ENCODE data around the gene RAB18. TPM values are rescaled to one million over a fixed set of nuclear protein-coding genes. Genes with fewer than 3 reads are reported as not detected.
"Not testable (repeated sequence)": the region's sequence is repeated elsewhere in the genome, so short reads cannot be mapped to it uniquely, and the experiment has no call there.

The RAB18 gene
- total RNA-seq, 2 donors from 2014 or later = 35.5 to 51.2 TPM

- Histone ChIP-seq H3K4me3 (no peak overlapping the region), H3K27me3 (replicated peaks; ENCODE audit: insufficient read depth) (no peaks in the 10 kb centered on the region), H3K4me1 (ENCODE audit: control insufficient read depth in 1 of 2, low read depth in 2 of 2) (no peaks in the 10 kb centered on the region), H3K27ac (no peak overlapping the region), H3K9me3 (no peaks in the 10 kb centered on the region), H3K36me3 (no peaks in the 10 kb centered on the region)
- TF ChIP-seq CTCF (IDR thresholded peaks at IDR 0.05) = no peak
- DNase-seq (ENCODE audit: low spot score) (no peak), ATAC-seq (ENCODE audit: insufficient number of reproducible peaks, low FRiP score, low read depth) (no peak)
Observed at GRCh38 chr10:27561334-27561733, 57.2 kb downstream of the RAB18 start.

- Histone ChIP-seq H3K27ac (no peak overlapping the region), H3K4me3 (no peak overlapping the region), H3K9me3 (no peaks in the 10 kb centered on the region), H3K36me3 (no peaks in the 10 kb centered on the region), H3K27me3 (replicated peaks; ENCODE audit: insufficient read depth) (no peaks in the 10 kb centered on the region), H3K4me1 (ENCODE audit: control insufficient read depth in 1 of 2, low read depth in 2 of 2) (no peaks in the 10 kb centered on the region)
- ATAC-seq (ENCODE audit: insufficient number of reproducible peaks, low FRiP score, low read depth) (no peak), DNase-seq (ENCODE audit: low spot score) (no peak)
- TF ChIP-seq CTCF (IDR thresholded peaks at IDR 0.05) = no peak
Observed at GRCh38 chr10:27564398-27564797, 60.3 kb downstream of the RAB18 start.

GRCh38 chr10:27564880-27565279, 60.8 kb downstream of the RAB18 start:
- Histone ChIP-seq H3K9me3 (no peaks in the 10 kb centered on the region), H3K4me3 (no peak overlapping the region), H3K27ac (no peak overlapping the region), H3K27me3 (replicated peaks; ENCODE audit: insufficient read depth) (no peaks in the 10 kb centered on the region), H3K36me3 (no peaks in the 10 kb centered on the region), H3K4me1 (ENCODE audit: control insufficient read depth in 1 of 2, low read depth in 2 of 2) (no peaks in the 10 kb centered on the region)
- ATAC-seq (ENCODE audit: insufficient number of reproducible peaks, low FRiP score, low read depth) (no peak), DNase-seq (ENCODE audit: low spot score) (no peak)
- no peak for TF ChIP-seq CTCF (IDR thresholded peaks at IDR 0.05)

GRCh38 chr10:27568196-27569175, 64.4 kb downstream of the RAB18 start:
- Histone ChIP-seq H3K27me3 (replicated peaks; ENCODE audit: insufficient read depth) (no peaks in the 10 kb centered on the region), H3K9me3 (no peaks in the 10 kb centered on the region), H3K36me3 (no peaks in the 10 kb centered on the region), H3K27ac (no peak overlapping the region), H3K4me3 (no peak overlapping the region), H3K4me1 (ENCODE audit: control insufficient read depth in 1 of 2, low read depth in 2 of 2) (no peaks in the 10 kb centered on the region)
- DNase-seq (ENCODE audit: low spot score) (no peak), ATAC-seq (ENCODE audit: insufficient number of reproducible peaks, low FRiP score, low read depth) (no peak)
- TF ChIP-seq CTCF (IDR thresholded peaks at IDR 0.05) = no peak

- Histone ChIP-seq H3K4me3 (no peak overlapping the region), H3K9me3 (no peaks in the 10 kb centered on the region), H3K4me1 (ENCODE audit: control insufficient read depth in 1 of 2, low read depth in 2 of 2) (no peaks in the 10 kb centered on the region), H3K36me3 (no peaks in the 10 kb centered on the region), H3K27ac (no peak overlapping the region), H3K27me3 (replicated peaks; ENCODE audit: insufficient read depth) (no peaks in the 10 kb centered on the region)
- no peak for ATAC-seq (ENCODE audit: insufficient number of reproducible peaks, low FRiP score, low read depth)
- no peak for DNase-seq (ENCODE audit: low spot score)
- no peak for TF ChIP-seq CTCF (IDR thresholded peaks at IDR 0.05)
Observed at GRCh38 chr10:27569946-27570345, 65.8 kb downstream of the RAB18 start.

- H3K27ac ChIP-seq; ATAC-seq (ENCODE audit: insufficient number of reproducible peaks, low FRiP score, low read depth): not testable (repeated sequence)
Observed at GRCh38 chr10:27577038-27577437, 72.9 kb downstream of the RAB18 start.

More at GRCh38 chr10:27577038-27577437, 72.9 kb downstream of the RAB18 start:
- H3K4me3 ChIP-seq; DNase-seq (ENCODE audit: low spot score); H3K27me3 ChIP-seq (replicated peaks; ENCODE audit: insufficient read depth); H3K4me1 ChIP-seq (ENCODE audit: control insufficient read depth in 1 of 2, low read depth in 2 of 2); H3K9me3 ChIP-seq; H3K36me3 ChIP-seq: not testable (repeated sequence)
